Trophoblast cell (in vitro differentiated cells and primary cell): ENCODE measurements around the gene BTG3.

Experiments
- DNase-seq, 2 donors: peaks; one replicate each; pipeline ENCODE4 v3.0.0-alpha.2; 2016
- H2AFZ ChIP-seq: 2 replicates; pipeline ENCODE4 v1.6.1; 2013; ENCODE audit warnings: low read length, moderate library complexity, mild to moderate bottlenecking; ENCODE audit not compliant: insufficient read depth, poor library complexity
- H2AK5ac ChIP-seq: 2 replicates; pipeline ENCODE4 v1.6.1; 2013; ENCODE audit warnings: mild to moderate bottlenecking, low read length
- H2BK120ac ChIP-seq: 2 replicates; pipeline ENCODE4 v1.6.1; 2013; ENCODE audit warnings: low read length, mild to moderate bottlenecking, moderate library complexity; ENCODE audit not compliant: insufficient read depth, poor library complexity
- H2BK12ac ChIP-seq: 2 replicates; pipeline ENCODE4 v1.6.1; 2013; ENCODE audit warnings: mild to moderate bottlenecking, low read length, moderate library complexity
- H2BK5ac ChIP-seq: 2 replicates; pipeline ENCODE4 v1.6.1; 2013; ENCODE audit warnings: low read length, low read depth, moderate library complexity, mild to moderate bottlenecking; ENCODE audit not compliant: poor library complexity
- H3K14ac ChIP-seq: 2 replicates; pipeline ENCODE4 v1.6.1; 2013; ENCODE audit warnings: mild to moderate bottlenecking, low read length
- H3K18ac ChIP-seq: 2 replicates; pipeline ENCODE4 v1.6.1; 2013; ENCODE audit warnings: mild to moderate bottlenecking, low read length
- H3K23ac ChIP-seq: 2 replicates; pipeline ENCODE4 v1.6.1; 2013; ENCODE audit warnings: low read length
- H3K27ac ChIP-seq: 2 replicates; pipeline ENCODE4 v1.5.1; 2013; ENCODE audit warnings: low read depth, mild to moderate bottlenecking, inconsistent platforms, low read length, moderate library complexity
- H3K27me3 ChIP-seq: 2 replicates; pipeline ENCODE4 v1.6.1; 2013; ENCODE audit warnings: inconsistent platforms, mild to moderate bottlenecking, low read length, moderate library complexity; ENCODE audit not compliant: insufficient read depth
- H3K36me3 ChIP-seq, 2 experiments: 1 replicate in 1 of 2; 2 replicates in 1 of 2; pipeline ENCODE4 v1.6.1; 2013; ENCODE audit warnings: low read length in 2 of 2, mild to moderate bottlenecking in 2 of 2, moderate library complexity in 1 of 2; ENCODE audit not compliant: insufficient read depth in 2 of 2, control insufficient read depth in 1 of 2
- H3K4ac ChIP-seq: 2 replicates; pipeline ENCODE4 v1.6.1; 2013; ENCODE audit warnings: low read depth, mild to moderate bottlenecking, low read length, moderate library complexity
- H3K4me1 ChIP-seq, 2 experiments: 1 replicate in 1 of 2; 2 replicates in 1 of 2; pipeline ENCODE4 v1.6.1; 2013; ENCODE audit warnings: low read length in 2 of 2, mild to moderate bottlenecking in 2 of 2, moderate library complexity in 1 of 2; ENCODE audit not compliant: insufficient read depth in 2 of 2, control insufficient read depth in 1 of 2
- H3K4me2 ChIP-seq: 2 replicates; pipeline ENCODE4 v1.6.1; 2013; ENCODE audit warnings: inconsistent platforms, mild to moderate bottlenecking, low read length, moderate library complexity
- H3K4me3 ChIP-seq: 2 replicates; pipeline ENCODE4 v1.5.1; 2013; ENCODE audit warnings: mild to moderate bottlenecking, low read depth, low read length, inconsistent platforms
- H3K79me1 ChIP-seq: one replicate; pipeline ENCODE4 v1.6.1; 2013; ENCODE audit warnings: low read length
- H3K79me2 ChIP-seq: 2 replicates; pipeline ENCODE4 v1.6.1; 2013; ENCODE audit warnings: low read length, mild to moderate bottlenecking; ENCODE audit not compliant: control insufficient read depth, insufficient read depth, poor library complexity
- H3K9ac ChIP-seq: 2 replicates; pipeline ENCODE4 v1.6.1; 2013; ENCODE audit warnings: mild to moderate bottlenecking, low read length
- H3K9me3 ChIP-seq: 2 replicates; pipeline ENCODE4 v1.6.1; 2013; ENCODE audit warnings: low read depth, mild to moderate bottlenecking, control low read depth, inconsistent platforms, low read length; ENCODE audit not compliant: insufficient read depth
- H4K12ac ChIP-seq: 2 replicates; pipeline ENCODE4 v1.6.1; 2013; ENCODE audit warnings: low read depth, mild to moderate bottlenecking, low read length, moderate library complexity
- H4K8ac ChIP-seq: 2 replicates; pipeline ENCODE4 v1.6.1; 2013; ENCODE audit warnings: low read depth, mild to moderate bottlenecking, low read length, moderate library complexity
- H4K91ac ChIP-seq: one replicate; pipeline ENCODE4 v1.6.1; 2013; ENCODE audit warnings: low read depth, mild to moderate bottlenecking, low read length, moderate library complexity
- WGBS: extraction: QIAGEN DNeasy Blood & Tissue Kit; methylation state at CpG from one replicate; pipeline ENCODE4 v1.1.7; 2013; ENCODE audit warnings: missing lambda C conversion rate; ENCODE audit not compliant: insufficient read length, insufficient coverage; ENCODE audit errors: extremely low coverage; 5-methylcytosine and 5-hydroxymethylcytosine counted together

Gene BTG3

GRCh38 chr21:17616831-17617230, 4.1 kb upstream of the BTG3 start:
- H3K4ac ChIP-seq, result no peak overlapping the region
- H2BK12ac ChIP-seq, result no peak overlapping the region
- H3K4me1 ChIP-seq, result peaks cover 4 to 5% of the 10 kb centered on the region in 2 experiments
- no peak overlapping the region for H3K14ac ChIP-seq
- H3K18ac ChIP-seq, result no peak overlapping the region
- H2BK5ac ChIP-seq, result no peak overlapping the region
- H3K23ac ChIP-seq, result no peak overlapping the region
- WGBS, result no CpG with 5 or more reads among the region's 1 CpG
- H3K36me3 ChIP-seq, result no peaks in the 10 kb centered on the region
- no peak overlapping the region for H4K91ac ChIP-seq
- DNase-seq, result no peak
- peaks cover 14% of the 10 kb centered on the region for H3K79me1 ChIP-seq
- H4K8ac ChIP-seq, result no peak overlapping the region
- H3K27ac ChIP-seq, result no peak overlapping the region
- H2AFZ ChIP-seq, result no peak overlapping the region
- no peak overlapping the region for H4K12ac ChIP-seq
- no peak overlapping the region for H3K4me2 ChIP-seq
- H3K4me3 ChIP-seq, result no peak overlapping the region
- no peak overlapping the region for H3K9ac ChIP-seq
- H2BK120ac ChIP-seq, result no peak overlapping the region
- peaks cover 9% of the 10 kb centered on the region for H3K79me2 ChIP-seq
- no peaks in the 10 kb centered on the region for H3K9me3 ChIP-seq
- H2AK5ac ChIP-seq, result no peak overlapping the region
- H3K27me3 ChIP-seq, result no peaks in the 10 kb centered on the region

GRCh38 chr21:17613242-17613676, 558 bp upstream of the BTG3 start:
- no peaks in the 10 kb centered on the region for H3K27me3 ChIP-seq
- peak overlapping the region; percentile 85 for H3K4me3 ChIP-seq
- H4K12ac ChIP-seq, result peak overlapping the region; percentile 54
- peak overlapping the region; percentile 77 for H2AFZ ChIP-seq
- no peak overlapping the region for H3K27ac ChIP-seq
- WGBS, result no CpG with 5 or more reads among the region's 16 CpGs
- peak overlapping the region; percentile 77 for H4K91ac ChIP-seq
- peak overlapping the region; percentile 85 for H3K4me2 ChIP-seq
- H3K79me2 ChIP-seq, result peaks cover 18% of the 10 kb centered on the region
- H2BK12ac ChIP-seq, result peak overlapping the region; percentile 5
- peak overlapping the region; percentile 13 for H3K4ac ChIP-seq
- peak overlapping the region; percentile 93 for H4K8ac ChIP-seq
- peaks cover 7 to 10% of the 10 kb centered on the region in 2 experiments for H3K4me1 ChIP-seq
- DNase-seq, result peak in 1 of 2 donors; percentile 6
- H3K36me3 ChIP-seq, result peaks cover 0 to 3% of the 10 kb centered on the region in 2 experiments
- H3K9me3 ChIP-seq, result no peaks in the 10 kb centered on the region
- H2AK5ac ChIP-seq, result peak overlapping the region; percentile 7
- H3K23ac ChIP-seq, result no peak overlapping the region
- peak overlapping the region; percentile 26 for H3K18ac ChIP-seq
- H3K9ac ChIP-seq, result peak overlapping the region; percentile 48
- peaks cover 19% of the 10 kb centered on the region for H3K79me1 ChIP-seq
- H2BK5ac ChIP-seq, result peak overlapping the region; percentile 36
- H3K14ac ChIP-seq, result peak overlapping the region; percentile 23
- H2BK120ac ChIP-seq, result peak overlapping the region; percentile 10

- peak overlapping the region; percentile 90 for H2BK120ac ChIP-seq
- peaks cover 2 to 10% of the 10 kb centered on the region in 2 experiments for H3K36me3 ChIP-seq
- H3K9ac ChIP-seq, result peak overlapping the region; percentile 81
- H4K12ac ChIP-seq, result peak overlapping the region; percentile 99
- peaks cover 11 to 14% of the 10 kb centered on the region in 2 experiments for H3K4me1 ChIP-seq
- H4K8ac ChIP-seq, result peak overlapping the region; percentile 93
- WGBS, result no CpG with 5 or more reads among the region's 50 CpGs
- peak overlapping the region; percentile 91 for H4K91ac ChIP-seq
- H3K4me2 ChIP-seq, result peak overlapping the region; percentile 85
- peak overlapping the region; percentile 45 for H3K27ac ChIP-seq
- H2AK5ac ChIP-seq, result peak overlapping the region; percentile 20
- H2BK5ac ChIP-seq, result peak overlapping the region; percentile 98
- H3K4ac ChIP-seq, result peak overlapping the region; percentile 100
- H3K4me3 ChIP-seq, result peak overlapping the region; percentile 87
- no peaks in the 10 kb centered on the region for H3K27me3 ChIP-seq
- peaks cover 23% of the 10 kb centered on the region for H3K79me1 ChIP-seq
- peak overlapping the region; percentile 95 for H2AFZ ChIP-seq
- peak overlapping the region; percentile 100 for H3K18ac ChIP-seq
- H2BK12ac ChIP-seq, result peak overlapping the region; percentile 42
- DNase-seq, result peak; percentile 50 to 63
- H3K23ac ChIP-seq, result no peak overlapping the region
- H3K79me2 ChIP-seq, result peaks cover 22% of the 10 kb centered on the region
- H3K14ac ChIP-seq, result peak overlapping the region; percentile 91
- H3K9me3 ChIP-seq, result no peaks in the 10 kb centered on the region
Observed at GRCh38 chr21:17612023-17612564, 607 bp downstream of the BTG3 start.

GRCh38 chr21:17611414-17612022, 1.2 kb downstream of the BTG3 start:
- Histone ChIP-seq H3K27me3 (no peaks in the 10 kb centered on the region), H3K23ac (no peak overlapping the region), H4K8ac (peak overlapping the region; percentile 93), H2AK5ac (peak overlapping the region; percentile 20), H2BK120ac (peak overlapping the region; percentile 90), H3K36me3 (peaks cover 2 to 10% of the 10 kb centered on the region in 2 experiments), H3K4me2 (peak overlapping the region; percentile 85), H2AFZ (peak overlapping the region; percentile 95), H3K9me3 (no peaks in the 10 kb centered on the region), H3K4me3 (peak overlapping the region; percentile 87), H3K14ac (peak overlapping the region; percentile 91), H3K79me1 (peaks cover 23% of the 10 kb centered on the region), H2BK12ac (peak overlapping the region; percentile 42), H3K4ac (peak overlapping the region; percentile 100), H3K79me2 (peaks cover 22% of the 10 kb centered on the region), H2BK5ac (peak overlapping the region; percentile 98), H4K12ac (peak overlapping the region; percentile 99), H4K91ac (peak overlapping the region; percentile 91), H3K27ac (peak overlapping the region; percentile 45), H3K18ac (peak overlapping the region; percentile 100), H3K4me1 (peaks cover 11 to 14% of the 10 kb centered on the region in 2 experiments), H3K9ac (peak overlapping the region; percentile 81)
- WGBS, result no CpG with 5 or more reads among the region's 26 CpGs
- DNase-seq, result peak; percentile 81
